ENCODE results near the gene SLC6A19.

SLC6A19 gene

DNA sequence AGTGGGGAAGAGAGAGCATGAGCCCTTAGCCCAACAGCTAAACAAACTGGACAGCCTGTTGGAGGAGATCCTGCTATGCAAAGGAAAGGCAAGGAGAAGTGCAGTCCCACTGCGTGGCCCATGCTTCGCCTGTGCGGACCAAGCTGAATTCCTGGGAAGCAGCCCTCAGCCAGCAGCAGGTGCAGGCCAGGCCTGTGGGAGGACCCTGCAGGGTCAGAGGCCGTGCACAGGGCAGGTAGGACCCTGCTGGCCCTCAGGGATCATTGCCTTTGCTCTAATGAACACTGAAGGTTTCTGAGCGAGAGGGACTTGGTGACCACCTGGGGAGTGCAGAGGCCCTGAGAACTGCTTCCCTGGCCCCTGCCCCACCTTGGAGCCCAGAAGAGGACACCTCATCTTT lies 6.0 kb upstream of the SLC6A19 start:
- Histone ChIP-seq H3K9me3 (no peaks in the 10 kb centered on the region), H3K27ac (no peak overlapping the region), H3K4me1 (ENCODE audit: control insufficient read depth in 1 of 2, insufficient read depth in 1 of 2, low read depth in 1 of 2, low read length in 1 of 2) (no peaks in the 10 kb centered on the region), H3K36me3 (no peaks in the 10 kb centered on the region), H3K4me3 (ENCODE audit: low read depth in 1 of 2, low read length in 1 of 2) (no peak overlapping the region), H3K27me3 (peaks cover 10% of the 10 kb centered on the region)
- TF ChIP-seq, protein P1, sequence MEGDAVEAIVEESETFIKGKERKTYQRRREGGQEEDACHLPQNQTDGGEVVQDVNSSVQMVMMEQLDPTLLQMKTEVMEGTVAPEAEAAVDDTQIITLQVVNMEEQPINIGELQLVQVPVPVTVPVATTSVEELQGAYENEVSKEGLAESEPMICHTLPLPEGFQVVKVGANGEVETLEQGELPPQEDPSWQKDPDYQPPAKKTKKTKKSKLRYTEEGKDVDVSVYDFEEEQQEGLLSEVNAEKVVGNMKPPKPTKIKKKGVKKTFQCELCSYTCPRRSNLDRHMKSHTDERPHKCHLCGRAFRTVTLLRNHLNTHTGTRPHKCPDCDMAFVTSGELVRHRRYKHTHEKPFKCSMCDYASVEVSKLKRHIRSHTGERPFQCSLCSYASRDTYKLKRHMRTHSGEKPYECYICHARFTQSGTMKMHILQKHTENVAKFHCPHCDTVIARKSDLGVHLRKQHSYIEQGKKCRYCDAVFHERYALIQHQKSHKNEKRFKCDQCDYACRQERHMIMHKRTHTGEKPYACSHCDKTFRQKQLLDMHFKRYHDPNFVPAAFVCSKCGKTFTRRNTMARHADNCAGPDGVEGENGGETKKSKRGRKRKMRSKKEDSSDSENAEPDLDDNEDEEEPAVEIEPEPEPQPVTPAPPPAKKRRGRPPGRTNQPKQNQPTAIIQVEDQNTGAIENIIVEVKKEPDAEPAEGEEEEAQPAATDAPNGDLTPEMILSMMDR (IDR thresholded peaks at IDR 0.05) = no peak

DNA sequence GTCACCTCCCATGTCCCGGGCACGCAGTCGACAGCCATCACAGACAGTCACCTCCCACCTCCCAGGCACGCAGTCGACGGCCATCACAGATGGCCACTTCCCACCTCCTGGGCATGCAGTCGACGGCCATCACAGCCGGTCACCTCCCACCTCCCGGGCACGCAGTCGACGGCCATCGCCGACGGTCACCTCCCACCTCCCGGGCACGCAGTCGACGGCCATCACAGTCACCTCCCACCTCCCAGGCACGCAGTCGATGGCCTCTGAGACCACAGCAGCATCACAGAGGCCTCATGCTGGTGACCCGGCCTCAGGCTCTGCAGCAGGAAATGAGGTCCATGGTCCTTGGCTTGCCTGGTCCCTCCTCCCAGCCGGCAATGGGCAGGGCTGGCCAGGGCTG lies 5.5 kb upstream of the SLC6A19 start:
- no peaks in the 10 kb centered on the region for H3K36me3 ChIP-seq
- no peak overlapping the region for H3K27ac ChIP-seq
- H3K9me3 ChIP-seq = no peaks in the 10 kb centered on the region
- H3K4me3 ChIP-seq (ENCODE audit: low read depth in 1 of 2, low read length in 1 of 2) = no peak overlapping the region
- TF ChIP-seq, protein P1 (IDR thresholded peaks at IDR 0.05) = no peak
- H3K4me1 ChIP-seq (ENCODE audit: control insufficient read depth in 1 of 2, insufficient read depth in 1 of 2, low read depth in 1 of 2, low read length in 1 of 2) = no peaks in the 10 kb centered on the region
- H3K27me3 ChIP-seq = peaks cover 7% of the 10 kb centered on the region

DNA sequence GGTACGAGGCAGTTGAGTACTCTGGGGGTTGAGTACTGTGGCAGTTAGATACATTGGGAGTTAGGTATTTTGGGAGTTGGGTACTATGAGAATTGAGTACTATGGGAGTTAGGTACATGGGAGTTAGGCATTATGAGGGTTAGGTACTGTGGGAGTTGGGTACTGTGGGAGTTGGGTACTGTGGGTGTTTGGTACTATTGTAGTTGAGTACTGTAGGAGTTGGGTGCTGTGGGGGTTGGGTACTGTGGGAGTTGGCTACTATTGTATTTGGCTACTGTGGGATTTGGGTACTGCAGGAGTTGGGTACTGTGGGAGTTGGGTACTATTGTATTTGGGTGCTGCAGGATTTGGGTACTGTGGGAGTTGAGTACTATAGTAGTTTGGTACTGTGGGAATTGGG lies 4.8 kb upstream of the SLC6A19 start:
- TF ChIP-seq, protein P1 (IDR thresholded peaks at IDR 0.05) = no peak

DNA sequence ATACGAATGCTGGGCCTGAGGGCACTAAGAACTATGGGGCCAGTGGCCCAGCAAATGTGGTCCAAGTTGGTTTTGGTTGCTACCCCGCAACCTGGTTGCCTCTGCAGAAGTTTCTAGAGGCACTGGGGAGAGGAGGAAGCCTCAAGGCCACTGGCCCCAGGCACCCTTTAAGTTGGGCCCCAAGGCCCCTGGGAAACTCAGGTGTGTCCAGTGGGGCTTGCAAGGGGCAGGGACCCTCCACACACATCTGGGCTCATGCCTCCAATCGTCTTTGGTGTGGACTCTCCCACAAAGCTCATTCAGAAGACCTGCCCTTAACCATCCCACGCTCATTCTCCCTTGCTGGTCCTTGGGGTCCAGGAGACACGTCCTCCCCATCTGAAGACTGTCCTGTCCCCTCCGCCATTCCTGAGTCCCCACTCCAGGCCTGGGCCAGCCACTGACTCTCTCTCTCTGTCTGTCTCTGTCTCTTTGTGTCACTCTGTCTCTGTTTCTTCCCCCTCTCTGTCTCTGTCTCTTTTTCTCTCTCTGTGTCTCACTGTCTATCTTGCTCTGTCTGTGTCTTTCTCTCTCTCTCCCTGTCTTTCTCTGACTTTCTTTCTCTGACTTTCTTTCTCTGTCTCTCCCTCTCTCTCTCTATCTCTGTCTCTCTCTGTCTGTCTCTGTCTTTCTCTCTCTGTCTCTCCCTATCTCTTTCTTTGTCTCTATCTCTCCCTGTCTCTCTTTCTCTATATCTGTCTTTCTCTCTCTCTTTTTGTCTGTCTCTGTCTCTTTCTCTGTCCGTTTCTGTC lies 3.3 kb upstream of the SLC6A19 start:
- H3K9me3 ChIP-seq = no peaks in the 10 kb centered on the region
- H3K27me3 ChIP-seq = peaks cover 4% of the 10 kb centered on the region
- TF ChIP-seq, protein P1 (IDR thresholded peaks at IDR 0.05) = no peak
- no peaks in the 10 kb centered on the region for H3K36me3 ChIP-seq
- H3K4me1 ChIP-seq (ENCODE audit: control insufficient read depth in 1 of 2, insufficient read depth in 1 of 2, low read depth in 1 of 2, low read length in 1 of 2) = no peaks in the 10 kb centered on the region
- H3K27ac ChIP-seq = no peak overlapping the region
- no peak overlapping the region for H3K4me3 ChIP-seq (ENCODE audit: low read depth in 1 of 2, low read length in 1 of 2)

More for the DNA sequence above, 4.8 kb upstream of the SLC6A19 start:
- Histone ChIP-seq H3K27me3 (peaks cover 6% of the 10 kb centered on the region), H3K9me3 (no peaks in the 10 kb centered on the region), H3K27ac (no peak overlapping the region), H3K4me1 (ENCODE audit: control insufficient read depth in 1 of 2, insufficient read depth in 1 of 2, low read depth in 1 of 2, low read length in 1 of 2) (no peaks in the 10 kb centered on the region), H3K4me3 (ENCODE audit: low read depth in 1 of 2, low read length in 1 of 2) (no peak overlapping the region), H3K36me3 (no peaks in the 10 kb centered on the region)

DNA sequence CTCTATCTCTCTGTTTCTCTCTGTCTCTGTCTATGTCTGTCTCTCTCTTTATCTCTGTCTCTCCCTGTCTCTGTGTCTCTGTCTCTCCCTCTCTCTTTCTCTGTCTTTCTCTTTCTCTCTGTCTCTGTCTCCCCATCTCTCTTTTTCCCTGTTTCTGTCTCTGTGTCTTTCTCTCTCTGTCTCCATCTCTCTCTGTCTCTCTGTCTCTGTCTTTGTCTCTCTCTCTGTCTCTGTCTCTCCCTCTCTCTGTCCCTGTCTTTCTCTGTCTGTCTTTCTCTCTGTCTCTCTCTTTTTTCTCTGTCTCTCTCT lies 2.1 kb upstream of the SLC6A19 start:
- Histone ChIP-seq H3K9me3 (no peaks in the 10 kb centered on the region), H3K27ac (no peak overlapping the region), H3K4me1 (ENCODE audit: control insufficient read depth in 1 of 2, insufficient read depth in 1 of 2, low read depth in 1 of 2, low read length in 1 of 2) (no peaks in the 10 kb centered on the region), H3K36me3 (no peaks in the 10 kb centered on the region), H3K27me3 (no peaks in the 10 kb centered on the region), H3K4me3 (ENCODE audit: low read depth in 1 of 2, low read length in 1 of 2) (no peak overlapping the region)
- TF ChIP-seq, protein P1 (IDR thresholded peaks at IDR 0.05) = no peak

All from neutrophil (primary cell).